SW480 (cell line): ENCODE data around the gene SOX4.

Experiments used
- DNase-seq: peaks from one replicate; pipeline ENCODE4 v3.0.0-alpha.2; 2016; ENCODE audit warnings: low spot score

SOX4 gene

GRCh38 chr6:21613809-21614208, 20.3 kb downstream of the SOX4 start:
- no peak for DNase-seq

GRCh38 chr6:21614226-21614625, 20.7 kb downstream of the SOX4 start:
- no peak for DNase-seq

GRCh38 chr6:21615504-21615903, 22.0 kb downstream of the SOX4 start:
- DNase-seq = no peak

- no peak for DNase-seq
Measured at GRCh38 chr6:21616005-21616404, 22.5 kb downstream of the SOX4 start.

GRCh38 chr6:21625642-21626041, 32.1 kb downstream of the SOX4 start:
- DNase-seq = no peak

GRCh38 chr6:21626756-21627155, 33.2 kb downstream of the SOX4 start:
- DNase-seq = no peak

GRCh38 chr6:21628160-21628559, 34.6 kb downstream of the SOX4 start:
- DNase-seq = no peak

- DNase-seq = no peak
Measured at GRCh38 chr6:21633511-21634109, 40.1 kb downstream of the SOX4 start.

- DNase-seq = no peak
Measured at GRCh38 chr6:21634582-21634981, 41.0 kb downstream of the SOX4 start.

GRCh38 chr6:21636876-21637275, 43.3 kb downstream of the SOX4 start:
- no peak for DNase-seq

- no peak for DNase-seq
Measured at GRCh38 chr6:21639316-21639715, 45.8 kb downstream of the SOX4 start.
